Heart left ventricle (tissue), 16 donors: ENCODE measurements around the gene MC2R. TPM values are rescaled to one million over a fixed set of nuclear protein-coding genes. Genes with fewer than 3 reads are reported as not detected.

ENCODE experiments used
- ATAC-seq, 4 donors: fragments of 200-7000 bp; cut with Tn5 transposase; one replicate each; pipeline ENCODE4 v1.9.1; 2020 to 2022; ENCODE audit warnings: moderate library complexity in 4 of 4, mild to moderate bottlenecking in 3 of 4, moderate number of reproducible peaks in 1 of 4
- DNase-seq, 5 donors: peaks; one replicate each; pipeline ENCODE4 v3.0.0-alpha.2; 2020
- H3K27ac ChIP-seq, 12 donors: fragments of 200-600 bp; sonication (generic) in 4 of 12; one replicate each; pipeline versions ENCODE4 v1.5.0 to v1.8.0; 2016 to 2022; ENCODE audit warnings: mild to moderate bottlenecking in 2 of 12
- H3K27me3 ChIP-seq, 9 donors: fragments of 200-600 bp; sonication (generic) in 2 of 9; one replicate each; pipeline versions ENCODE4 v1.5.1 to v1.8.0; 2016 to 2022; ENCODE audit warnings: mild to moderate bottlenecking in 3 of 9
- H3K36me3 ChIP-seq, 9 donors: fragments of 200-600 bp; sonication (generic) in 2 of 9; one replicate each; pipeline versions ENCODE4 v1.5.0 to v1.8.0; 2018 to 2022; ENCODE audit warnings: mild to moderate bottlenecking in 2 of 9
- H3K4me1 ChIP-seq, 12 donors: fragments of 200-600 bp; sonication (generic) in 4 of 12; one replicate each; pipeline versions ENCODE4 v1.5.0 to v1.8.0; 2016 to 2022; ENCODE audit warnings: mild to moderate bottlenecking in 3 of 12
- H3K4me3 ChIP-seq, 12 donors: fragments of 200-600 bp; sonication (generic) in 4 of 12; one replicate each; pipeline versions ENCODE4 v1.5.0 to v1.8.0; 2017 to 2022; ENCODE audit warnings: mild to moderate bottlenecking in 9 of 12, moderate library complexity in 4 of 12
- H3K9me3 ChIP-seq, 12 donors: fragments of 200-600 bp; sonication (generic) in 4 of 12; one replicate each; pipeline versions ENCODE4 v1.5.0 to v1.8.0; 2016 to 2022; ENCODE audit warnings: mild to moderate bottlenecking in 1 of 12
- POLR2A ChIP-seq, 2 donors: fragments of 450-650 bp; IDR thresholded peaks; one replicate each; pipeline ENCODE4 v1.6.1; 2017; ENCODE audit warnings: antibody characterized with exemption in 2 of 2, mild to moderate bottlenecking in 2 of 2, moderate library complexity in 2 of 2
- WGBS, 4 donors: extraction: QIAGEN DNeasy Blood & Tissue Kit in 2 of 4; methylation state at CpG; one replicate each; pipeline versions ENCODE4 v1.1.5 to v1.1.7; 2013 to 2018; 5-methylcytosine and 5-hydroxymethylcytosine counted together
- intact Hi-C, 10 donors: fragments of 100-400 bp; cut with DNase I; formaldehyde crosslinking; loops; one replicate each; pipeline versions ENCODE4 v1.11.1 to v1.14.2; 2022
- polyA plus RNA-seq, 2 donors: library from polyadenylated mRNA; stranded (reverse); fragments of 200-250 nt; gene quantifications; one replicate each; pipeline ENCODE4 v1.2.3, GENCODE V29; 2013
- total RNA-seq, 9 donors: library from RNA; depleted of rRNA in 2 of 9; stranded (reverse); fragments of >200 nt in 2 of 9; fragmentation: NEBNext Ultra II Directional in 3 of 9; extraction: Animal tissue kit (Norgen Biotek cat#: 25700) in 3 of 9; gene quantifications; one replicate each; pipeline versions ENCODE4 v1.1.0 to v1.2.4, GENCODE V29; 2016 to 2023
- TF ChIP-seq, protein P1 (sequence below), 12 donors: fragments of 200-600 bp; sonication (generic) in 4 of 12; IDR thresholded peaks; one replicate each; pipeline versions ENCODE4 v1.5.0 to v1.8.0; 2018 to 2022; ENCODE audit warnings: antibody characterized with exemption in 12 of 12, mild to moderate bottlenecking in 5 of 12
- donor health status: ischemic (EF 13 %, LVEDD 7.1; RV severe dilation, severe dysfunction).
- donor health status: healthy with polysubstance abuse.
- donor health status: DM: no; HTN: yes; CAD: no.
- donor health status: DM: no; HTN: no; CAD: no.
- donor health status: ischemic (EF 25% LVEDD 6.9; RV normal size, moderate dysfunction).
- donor health status: ischemic (EF 25% LVEDD 5.7; RV mildly dilated, moderate dysfunction).
- donor health status: healthy.
- donor health status: DM: yes; HTN: yes; CAD: no.
- donor health status: ischemic (EF 35%, LVEDD 5.7; RV mildly dilated, moderate dysfunction).
- donor health status: nonischemic (EF 11% LVEDD 7.7; RV severe dilation, severe dysfunction).
- donor health status: DM: yes; HTN: yes; CAD: no.
- donor health status: PGD.
- donor health status: ischemic (EF 29% LVEDD 5.4; RV normal size, mild dysfunction).
- donor health status: nonischemic (EF 23%, LVEDD 6.1; RV moderate dilation, normal function).

Gene MC2R
- total and polyA plus RNA-seq, 11 donors: not detected

DNA sequence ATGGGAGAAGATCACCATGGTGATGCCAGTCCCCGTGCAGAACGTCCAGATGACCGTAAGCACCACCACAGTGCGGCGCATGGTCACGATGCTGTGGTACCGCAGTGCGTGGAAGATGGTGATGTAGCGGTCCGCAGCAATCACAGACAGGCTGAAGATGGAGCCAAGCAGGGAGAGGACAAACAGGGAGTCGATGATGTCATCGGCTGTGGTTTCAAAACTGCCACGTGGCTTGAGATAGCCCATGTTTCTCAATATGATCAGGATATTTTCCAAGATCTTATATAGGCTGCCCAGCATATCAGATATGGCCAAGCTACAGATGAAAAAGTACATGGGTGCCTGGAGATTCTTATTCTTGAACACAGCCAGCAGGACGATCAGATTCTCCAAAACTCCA is 30.3 kb downstream of the MC2R start:
- 91 to 93% (median 92%) methylated on average over 14 of the region's 14 CpGs for WGBS, 4 donors
- peaks cover 0 to 6% (median 0%) of the 10 kb centered on the region in 9 donors for H3K27me3 ChIP-seq
- H3K4me1 ChIP-seq: no peaks in the 10 kb centered on the region
- H3K9me3 ChIP-seq: no peaks in the 10 kb centered on the region
- TF ChIP-seq, protein P1, sequence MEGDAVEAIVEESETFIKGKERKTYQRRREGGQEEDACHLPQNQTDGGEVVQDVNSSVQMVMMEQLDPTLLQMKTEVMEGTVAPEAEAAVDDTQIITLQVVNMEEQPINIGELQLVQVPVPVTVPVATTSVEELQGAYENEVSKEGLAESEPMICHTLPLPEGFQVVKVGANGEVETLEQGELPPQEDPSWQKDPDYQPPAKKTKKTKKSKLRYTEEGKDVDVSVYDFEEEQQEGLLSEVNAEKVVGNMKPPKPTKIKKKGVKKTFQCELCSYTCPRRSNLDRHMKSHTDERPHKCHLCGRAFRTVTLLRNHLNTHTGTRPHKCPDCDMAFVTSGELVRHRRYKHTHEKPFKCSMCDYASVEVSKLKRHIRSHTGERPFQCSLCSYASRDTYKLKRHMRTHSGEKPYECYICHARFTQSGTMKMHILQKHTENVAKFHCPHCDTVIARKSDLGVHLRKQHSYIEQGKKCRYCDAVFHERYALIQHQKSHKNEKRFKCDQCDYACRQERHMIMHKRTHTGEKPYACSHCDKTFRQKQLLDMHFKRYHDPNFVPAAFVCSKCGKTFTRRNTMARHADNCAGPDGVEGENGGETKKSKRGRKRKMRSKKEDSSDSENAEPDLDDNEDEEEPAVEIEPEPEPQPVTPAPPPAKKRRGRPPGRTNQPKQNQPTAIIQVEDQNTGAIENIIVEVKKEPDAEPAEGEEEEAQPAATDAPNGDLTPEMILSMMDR (IDR thresholded peaks at IDR 0.05): no peak
- TF ChIP-seq POLR2A (IDR thresholded peaks at IDR 0.05): no peak
- H3K36me3 ChIP-seq: no peaks in the 10 kb centered on the region
- H3K4me3 ChIP-seq: no peak overlapping the region
- intact Hi-C loops: no loop called here
- ATAC-seq (no peak), DNase-seq (no peak)
- H3K27ac ChIP-seq: no peak overlapping the region

DNA sequence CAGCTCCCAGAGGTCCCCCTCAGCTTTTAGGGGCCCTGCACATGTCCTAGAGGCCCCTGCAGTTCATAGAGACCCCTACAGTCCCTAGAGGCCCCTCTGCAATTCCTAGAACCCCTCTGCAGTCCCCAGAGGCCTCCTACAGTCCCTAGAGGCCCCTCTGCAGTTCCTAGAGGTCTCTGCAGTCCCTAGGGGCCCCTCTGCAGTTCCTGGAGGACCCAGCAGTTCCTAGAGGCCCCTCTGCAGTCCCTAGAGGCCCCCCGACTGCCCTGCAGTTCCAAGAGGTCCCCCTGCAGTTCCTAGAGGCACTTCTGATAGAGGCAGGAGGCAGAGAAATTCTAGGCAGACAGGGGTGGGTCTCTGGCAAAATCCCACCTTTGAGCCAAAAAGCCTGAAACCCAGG is 35.4 kb downstream of the MC2R start:
- DNase-seq: no peak
- no peak for ATAC-seq
- H3K9me3 ChIP-seq: no peaks in the 10 kb centered on the region
- TF ChIP-seq, protein P1 (IDR thresholded peaks at IDR 0.05): no peak
- TF ChIP-seq POLR2A (IDR thresholded peaks at IDR 0.05): no peak
- 38 to 64% (median 61%) methylated on average over 1 of the region's 1 CpG; no CpG with 5 or more reads in 1 of the 4 donors for WGBS, 4 donors
- no peaks in the 10 kb centered on the region for H3K4me1 ChIP-seq
- intact Hi-C loops: loop anchor here in 1 of 10 donors (10.0 kb wide), 1 partner anchor 55 kb away; no protein-coding TSS in a partner anchor
- H3K27ac ChIP-seq: no peak overlapping the region
- no peaks in the 10 kb centered on the region for H3K36me3 ChIP-seq
- no peak overlapping the region for H3K4me3 ChIP-seq
- H3K27me3 ChIP-seq: peaks cover 0 to 5% (median 0%) of the 10 kb centered on the region in 9 donors

DNA sequence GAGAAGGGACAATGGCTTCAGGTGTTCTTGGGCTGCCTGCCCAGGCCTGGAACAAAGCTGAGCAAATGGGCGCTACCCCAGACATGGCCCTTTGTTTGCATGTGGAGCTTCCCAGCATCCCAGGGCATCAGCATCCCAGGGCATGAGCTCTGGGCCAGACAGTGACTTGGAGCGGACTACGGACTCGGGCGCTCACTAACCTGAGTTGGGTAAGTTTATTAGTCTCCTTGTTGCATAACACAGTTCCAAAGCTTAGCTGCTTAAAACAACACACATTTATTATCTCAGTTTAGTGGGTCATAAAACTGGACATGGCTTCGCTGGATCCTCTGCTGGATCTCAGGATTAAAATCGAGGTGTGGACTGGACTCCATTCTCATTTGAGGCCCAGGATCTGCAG is 35.8 kb downstream of the MC2R start:
- intact Hi-C loops: loop anchor here in 1 of 10 donors (10.0 kb wide), 1 partner anchor 55 kb away; no protein-coding TSS in a partner anchor
- TF ChIP-seq, protein P1 (IDR thresholded peaks at IDR 0.05): no peak
- 88 to 89% (median 89%) methylated on average over 7 of the region's 7 CpGs for WGBS, 4 donors

DNA sequence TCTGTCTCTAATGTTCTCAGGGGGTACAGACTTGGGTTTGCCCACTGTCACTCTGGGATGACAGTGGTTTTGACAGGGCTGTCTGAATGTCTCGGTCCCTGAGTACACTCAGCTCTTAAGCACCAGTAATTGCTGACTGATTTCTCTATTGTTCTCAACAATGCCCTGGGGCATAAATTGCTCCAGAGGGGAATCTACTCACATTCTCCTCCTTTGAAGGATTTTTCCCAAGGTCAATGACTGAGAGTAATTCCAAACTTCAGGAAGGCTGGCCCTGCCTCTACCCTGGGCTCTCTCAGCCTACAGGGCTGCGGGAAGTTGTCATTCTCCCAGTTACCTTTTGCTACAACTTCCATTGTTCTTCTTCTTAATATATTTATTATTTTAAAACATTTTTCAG is 36.5 kb downstream of the MC2R start:
- Histone ChIP-seq H3K4me3 (no peak overlapping the region), H3K27me3 (peaks cover 0 to 7% (median 0%) of the 10 kb centered on the region in 9 donors), H3K27ac (no peak overlapping the region), H3K9me3 (no peaks in the 10 kb centered on the region), H3K4me1 (no peaks in the 10 kb centered on the region), H3K36me3 (no peaks in the 10 kb centered on the region)
- intact Hi-C loops: loop anchor here in 1 of 10 donors (10.0 kb wide), 1 partner anchor 56 kb away; no protein-coding TSS in a partner anchor
- ATAC-seq (no peak), DNase-seq (no peak)
- TF ChIP-seq POLR2A (IDR thresholded peaks at IDR 0.05): no peak
- TF ChIP-seq, protein P1 (IDR thresholded peaks at IDR 0.05): no peak
- 78 to 92% (median 80%) methylated on average over 2 of the region's 2 CpGs for WGBS, 4 donors

More for the DNA sequence above, 35.8 kb downstream of the MC2R start:
- Histone ChIP-seq H3K4me1 (no peaks in the 10 kb centered on the region), H3K36me3 (no peaks in the 10 kb centered on the region), H3K27me3 (peaks cover 0 to 4% (median 0%) of the 10 kb centered on the region in 9 donors), H3K9me3 (no peaks in the 10 kb centered on the region), H3K27ac (no peak overlapping the region), H3K4me3 (no peak overlapping the region)
- no peak for DNase-seq
- ATAC-seq: no peak
